Left ventricle myocardium inferior (tissue), 1 donor: Measurements from ENCODE around the gene COL23A1. TPM values are rescaled to one million over a fixed set of nuclear protein-coding genes. Genes with fewer than 3 reads are reported as not detected.
"Not testable (repeated sequence)": the region's sequence is repeated elsewhere in the genome, so short reads cannot be mapped to it uniquely, and the experiment has no call there.

ENCODE experiments used
- DNase-seq: peaks from one replicate; pipeline ENCODE4 v3.0.0-alpha.2; 2020
- H3K27ac ChIP-seq: fragments of 200-600 bp; replicated peaks from 2 replicates; pipeline ENCODE4 v1.8.0; 2021
- H3K27me3 ChIP-seq: fragments of 200-600 bp; 2 replicates; pipeline ENCODE4 v1.8.0; 2021; ENCODE audit warnings: low read depth
- H3K36me3 ChIP-seq: fragments of 200-600 bp; 2 replicates; pipeline ENCODE4 v1.8.0; 2021
- H3K4me1 ChIP-seq: fragments of 200-600 bp; 2 replicates; pipeline ENCODE4 v1.8.0; 2021
- H3K4me3 ChIP-seq: fragments of 200-600 bp; 2 replicates; pipeline ENCODE4 v1.8.0; 2021; ENCODE audit warnings: mild to moderate bottlenecking, moderate library complexity
- H3K9me3 ChIP-seq: fragments of 200-600 bp; replicated peaks from 2 replicates; pipeline ENCODE4 v1.8.0; 2021
- CTCF ChIP-seq: fragments of 200-600 bp; IDR thresholded peaks from 2 replicates; pipeline ENCODE4 v1.8.0; 2021; ENCODE audit warnings: antibody characterized with exemption, mild to moderate bottlenecking, borderline replicate concordance
- intact Hi-C: fragments of 100-400 bp; cut with micrococcal nuclease; formaldehyde crosslinking; loops from one replicate; pipeline ENCODE4 v1.11.0; 2022
- total RNA-seq: library from RNA; stranded (reverse); fragmentation: NEBNext Ultra II Directional; extraction: Animal tissue kit (Norgen Biotek cat#: 25700); gene quantifications from one replicate; pipeline ENCODE4 v1.2.1, GENCODE V29; 2021
- donor health status: DM: no; HTN: yes; CAD: no; lungs with severe emphysema.

COL23A1 gene
- total RNA-seq, 1 donor from 2014 or later = 27.4 TPM

DNA sequence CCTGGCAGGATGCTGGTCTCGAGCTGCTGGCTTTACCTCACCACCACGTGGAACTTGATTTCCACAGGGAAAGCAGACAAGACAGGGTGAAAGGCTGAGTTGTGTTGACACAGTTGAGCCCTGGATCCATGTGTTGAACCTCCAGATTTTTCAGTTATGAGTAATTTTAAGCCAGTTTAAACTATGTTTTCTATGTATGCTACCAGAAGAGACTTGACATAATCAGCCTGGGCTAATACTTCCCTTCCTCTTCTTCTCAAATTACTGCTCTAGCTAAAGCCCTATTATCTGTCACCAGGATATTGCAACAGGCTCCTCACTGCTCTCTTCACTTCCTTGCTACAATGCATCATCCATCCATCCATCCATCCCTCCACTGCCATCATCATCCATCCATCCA is 345.6 kb downstream of the COL23A1 start:
- Histone ChIP-seq H3K36me3 (no peaks in the 10 kb centered on the region), H3K27me3 (no peaks in the 10 kb centered on the region), H3K27ac (no peak overlapping the region), H3K4me1 (peaks cover 36% of the 10 kb centered on the region), H3K9me3 (no peaks in the 10 kb centered on the region), H3K4me3 (no peak overlapping the region)
- intact Hi-C loops = no loop called here
- TF ChIP-seq CTCF = no peak
- DNase-seq = no peak

DNA sequence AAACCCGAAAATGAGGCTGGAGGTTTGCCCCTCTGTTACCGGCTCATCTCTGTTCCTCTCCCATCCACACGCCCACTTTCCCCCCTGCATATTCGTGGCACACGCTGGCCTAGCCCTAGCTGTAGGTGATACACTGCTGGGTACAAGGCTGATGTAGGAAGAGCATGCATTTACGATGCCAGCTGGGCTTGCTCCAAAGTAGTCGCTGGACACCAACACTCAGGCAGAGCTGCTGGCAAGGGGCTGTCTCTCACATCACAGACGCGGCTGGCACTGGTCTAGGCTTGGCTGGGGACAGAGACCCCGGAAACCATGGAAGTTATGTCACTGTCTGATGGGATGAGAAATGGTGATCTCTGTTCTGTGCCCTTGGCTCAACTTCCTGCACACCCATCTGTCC is 347.8 kb downstream of the COL23A1 start:
- H3K27ac ChIP-seq = no peak overlapping the region

GRCh38 chr5:178241688-178242231 is 348.4 kb downstream of the COL23A1 start:
- no peak for DNase-seq

More for the DNA sequence above, 347.8 kb downstream of the COL23A1 start:
- Histone ChIP-seq H3K36me3 (no peaks in the 10 kb centered on the region), H3K27me3 (no peaks in the 10 kb centered on the region), H3K4me1 (peaks cover 49% of the 10 kb centered on the region), H3K4me3 (no peak overlapping the region), H3K9me3 (no peaks in the 10 kb centered on the region)
- intact Hi-C loops = no loop called here
- TF ChIP-seq CTCF = no peak
- DNase-seq = peak; percentile 58

GRCh38 chr5:178241231-178241663 is 348.9 kb downstream of the COL23A1 start:
- no peaks in the 10 kb centered on the region for H3K27me3 ChIP-seq
- H3K36me3 ChIP-seq = no peaks in the 10 kb centered on the region
- peak; percentile 42 for DNase-seq
- TF ChIP-seq CTCF = no peak
- peak overlapping the region; percentile 71 for H3K27ac ChIP-seq
- H3K4me3 ChIP-seq = no peak overlapping the region
- intact Hi-C loops = no loop called here
- no peaks in the 10 kb centered on the region for H3K9me3 ChIP-seq
- peaks cover 61% of the 10 kb centered on the region for H3K4me1 ChIP-seq

More at GRCh38 chr5:178241688-178242231, 348.4 kb downstream of the COL23A1 start:
- Histone ChIP-seq H3K27ac (peak overlapping the region; percentile 71), H3K36me3 (no peaks in the 10 kb centered on the region), H3K9me3 (no peaks in the 10 kb centered on the region), H3K27me3 (no peaks in the 10 kb centered on the region), H3K4me3 (no peak overlapping the region), H3K4me1 (peaks cover 56% of the 10 kb centered on the region)
- no peak for TF ChIP-seq CTCF
- intact Hi-C loops = no loop called here

DNA sequence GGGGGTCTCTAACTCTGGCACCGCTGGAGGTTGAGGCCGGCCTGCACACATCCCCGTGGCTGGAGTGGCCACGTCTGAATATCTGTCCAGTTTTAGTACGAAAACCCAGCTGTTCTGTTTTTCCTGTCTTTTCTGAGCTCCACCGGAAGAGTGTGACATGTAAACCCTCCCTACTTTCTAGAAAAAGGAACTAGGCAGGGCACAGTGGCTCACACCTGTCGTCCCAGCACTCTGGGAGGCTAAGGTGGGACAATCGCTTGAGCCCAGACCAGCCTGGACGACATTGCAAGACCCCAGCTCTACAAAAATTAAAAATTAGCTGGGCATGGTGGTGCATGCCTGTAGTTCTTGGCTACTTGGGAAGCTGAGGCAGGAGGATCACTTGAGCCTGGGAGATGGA is 349.4 kb downstream of the COL23A1 start:
- Histone ChIP-seq H3K27ac (peak overlapping the region; percentile 71), H3K36me3 (no peaks in the 10 kb centered on the region), H3K4me3 (no peak overlapping the region), H3K27me3 (no peaks in the 10 kb centered on the region), H3K4me1 (peaks cover 66% of the 10 kb centered on the region), H3K9me3 (no peaks in the 10 kb centered on the region)
- no peak for TF ChIP-seq CTCF
- intact Hi-C loops = no loop called here
- no peak for DNase-seq

DNA sequence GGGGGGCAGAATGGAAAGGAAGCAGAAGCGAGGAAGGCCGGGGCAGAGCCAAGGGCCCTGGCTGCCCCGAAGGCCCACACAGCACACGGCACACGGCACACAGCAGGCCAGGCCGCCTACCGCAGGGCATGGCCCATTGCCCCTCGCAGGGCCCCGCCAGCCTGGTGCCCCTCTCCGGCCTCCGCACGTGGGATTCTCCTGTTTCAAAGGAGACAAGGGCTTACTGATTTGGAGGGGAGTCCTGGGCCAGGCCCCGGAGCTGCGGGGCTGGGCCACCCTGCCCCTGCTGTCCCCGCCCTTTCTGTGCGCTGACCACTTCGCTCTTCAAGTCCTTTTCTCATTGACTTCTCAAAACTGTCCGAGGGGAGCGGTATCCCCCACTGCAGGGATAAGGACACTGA is 349.9 kb downstream of the COL23A1 start:
- intact Hi-C loops = no loop called here
- no peak for DNase-seq
- H3K36me3 ChIP-seq = no peaks in the 10 kb centered on the region
- no peak for TF ChIP-seq CTCF
- H3K27me3 ChIP-seq = no peaks in the 10 kb centered on the region
- peak overlapping the region; percentile 71 for H3K27ac ChIP-seq
- H3K4me3 ChIP-seq = no peak overlapping the region
- H3K9me3 ChIP-seq = no peaks in the 10 kb centered on the region
- H3K4me1 ChIP-seq = peaks cover 70% of the 10 kb centered on the region

- DNase-seq, H3K9me3 ChIP-seq, H3K36me3 ChIP-seq, H3K27me3 ChIP-seq, H3K4me3 ChIP-seq, intact Hi-C loops: not testable (repeated sequence)
- Histone ChIP-seq H3K4me1 (peaks cover 76% of the 10 kb centered on the region), H3K27ac (peak overlapping the region; percentile 78)
Observed at GRCh38 chr5:178239626-178240301, 350.4 kb downstream of the COL23A1 start.
